Measurements from ENCODE around the gene NRXN3.

Gene NRXN3

GRCh38 chr14:79608446-79608845 is 1438.3 kb downstream of the NRXN3 start:
- no peak for DNase-seq

- no peak for DNase-seq
Measured at GRCh38 chr14:79613625-79614024, 1443.5 kb downstream of the NRXN3 start.

GRCh38 chr14:79614448-79614847 is 1444.3 kb downstream of the NRXN3 start:
- no peak for DNase-seq

- no peak for DNase-seq
Measured at GRCh38 chr14:79627058-79627457, 1456.9 kb downstream of the NRXN3 start.

- no peak for DNase-seq
Measured at GRCh38 chr14:79629411-79630287, 1459.5 kb downstream of the NRXN3 start.

GRCh38 chr14:79630288-79630960 is 1460.3 kb downstream of the NRXN3 start:
- no peak for DNase-seq

GRCh38 chr14:79631276-79631675 is 1461.1 kb downstream of the NRXN3 start:
- no peak for DNase-seq

GRCh38 chr14:79638672-79639266 is 1468.6 kb downstream of the NRXN3 start:
- DNase-seq, result no peak

GRCh38 chr14:79639613-79640012 is 1469.4 kb downstream of the NRXN3 start:
- no peak for DNase-seq

GRCh38 chr14:79641371-79641770 is 1471.2 kb downstream of the NRXN3 start:
- no peak for DNase-seq

- no peak for DNase-seq
Measured at GRCh38 chr14:79643132-79643531, 1473.0 kb downstream of the NRXN3 start.

- no peak for DNase-seq
Measured at GRCh38 chr14:79645753-79646362, 1475.7 kb downstream of the NRXN3 start.

- no peak for DNase-seq
Measured at GRCh38 chr14:79649856-79650255, 1479.7 kb downstream of the NRXN3 start.

GRCh38 chr14:79652513-79653307 is 1482.5 kb downstream of the NRXN3 start:
- DNase-seq, result no peak

- DNase-seq, result peak; percentile 47
Measured at GRCh38 chr14:79656056-79656455, 1485.9 kb downstream of the NRXN3 start.

- DNase-seq, result no peak
Measured at GRCh38 chr14:79656496-79656895, 1486.3 kb downstream of the NRXN3 start.

GRCh38 chr14:79658221-79658620 is 1488.0 kb downstream of the NRXN3 start:
- no peak for DNase-seq

- DNase-seq, result no peak
Measured at GRCh38 chr14:79658769-79659168, 1488.6 kb downstream of the NRXN3 start.

GRCh38 chr14:79660053-79660939 is 1490.1 kb downstream of the NRXN3 start:
- DNase-seq, result peak; percentile 95

GRCh38 chr14:79661752-79662151 is 1491.6 kb downstream of the NRXN3 start:
- DNase-seq, result no peak

GRCh38 chr14:79663453-79663852 is 1493.3 kb downstream of the NRXN3 start:
- DNase-seq, result no peak

GRCh38 chr14:79665556-79665955 is 1495.4 kb downstream of the NRXN3 start:
- DNase-seq, result no peak
